HCT116 (cell line): ENCODE data around the gene CCNK. TPM values are rescaled to one million over a fixed set of nuclear protein-coding genes. Genes with fewer than 3 reads are reported as not detected.

Experiments used
- ATAC-seq: fragments of 200-7000 bp; cut with Tn5 transposase; 2 replicates; pipeline ENCODE4 v1.9.1; 2020; ENCODE audit warnings: mild to moderate bottlenecking, moderate library complexity
- BruUV-seq: library from RNA; stranded (reverse); fragments of 400-500 nt; replicated peaks from 2 replicates; lab custom pipeline; 2021; lab: Mats Ljungman, UMichigan
- CTCF ChIA-PET: fragments of 300-600 bp; sonication (Branson Sonifier 250); formaldehyde crosslinking; loops from one replicate; lab custom pipeline; 2021; ENCODE audit warnings: antibody characterized with exemption; lab: Charles Lee
- POLR2A ChIA-PET: fragments of 300-600, 350-600 bp; sonication (Branson Sonifier 250); formaldehyde crosslinking; loops from one replicate; lab custom pipeline; 2021; ENCODE audit warnings: antibody characterized with exemption; lab: Charles Lee
- RAD21 ChIA-PET, 2 experiments: fragments of 300-600 bp; sonication (Branson Sonifier 250); formaldehyde crosslinking; loops; one replicate each; lab custom pipeline; 2023; ENCODE audit warnings: low total read pairs in 2 of 2; ENCODE audit not compliant: uncharacterized antibody in 2 of 2, unreplicated experiment in 2 of 2, low non-redundant PET in 1 of 2; lab: Charles Lee
- DNase-seq: peaks from one replicate; pipeline ENCODE4 v3.0.0-alpha.2; 2010; ENCODE audit warnings: low read depth, low spot score
- H2AFZ ChIP-seq: fragments of 200-600 bp; shearing (Covaris generic), sonication (generic); 2 replicates; pipeline ENCODE4 v1.6.1; 2017; ENCODE audit warnings: low read depth, mixed run types, mixed read lengths, antibody characterized with exemption, low read length; ENCODE audit not compliant: poor library complexity, severe bottlenecking
- H3K27ac ChIP-seq: 2 replicates; pipeline ENCODE4 v1.5.1; 2012; ENCODE audit warnings: low read depth, low read length
- H3K27me3 ChIP-seq: fragments of 200-600 bp; sonication (generic); 2 replicates; pipeline ENCODE4 v1.6.1; 2016; ENCODE audit warnings: mixed run types, low read length, mixed read lengths; ENCODE audit not compliant: insufficient read depth
- H3K36me3 ChIP-seq, 2 experiments: fragments of 200-500 bp in 1 of 2; fragments of 200-600 bp in 1 of 2; sonication (Bioruptor generic) in 1 of 2; sonication (generic) in 1 of 2; 2 replicates each; pipeline versions ENCODE4 v1.5.1 to v1.6.1; 2014 to 2016; ENCODE audit warnings: low read length in 2 of 2, inconsistent platforms in 1 of 2, mixed read lengths in 1 of 2, mixed run types in 1 of 2; ENCODE audit not compliant: insufficient read depth in 2 of 2, control insufficient read depth in 1 of 2
- H3K4me1 ChIP-seq, 2 experiments: fragments of 200-600 bp in 1 of 2; sonication (generic) in 1 of 2; 2 replicates each; pipeline versions ENCODE4 v1.5.1 to v1.6.1; 2012 to 2017; ENCODE audit warnings: low read length in 2 of 2, inconsistent platforms in 1 of 2, mild to moderate bottlenecking in 1 of 2, mixed read lengths in 1 of 2, mixed run types in 1 of 2, moderate library complexity in 1 of 2; ENCODE audit not compliant: insufficient read depth in 2 of 2, control insufficient read depth in 1 of 2
- H3K4me2 ChIP-seq: fragments of 200-600 bp; sonication (generic); 2 replicates; pipeline ENCODE4 v1.6.1; 2017; ENCODE audit warnings: mixed run types, low read length, mixed read lengths
- H3K4me3 ChIP-seq, 2 experiments: fragments of 200-600 bp in 1 of 2; sonication (generic) in 1 of 2; replicated peaks in 1 of 2; 2 replicates each; pipeline ENCODE4 v1.5.1; 2011 to 2016; ENCODE audit warnings: low read length in 2 of 2, control low read depth in 1 of 2, low read depth in 1 of 2, mild to moderate bottlenecking in 1 of 2, mixed read lengths in 1 of 2, mixed run types in 1 of 2
- H3K79me2 ChIP-seq: fragments of 200-600 bp; sonication (generic); 2 replicates; pipeline ENCODE4 v1.6.1; 2017; ENCODE audit warnings: mild to moderate bottlenecking, mixed run types, low read length, moderate library complexity, mixed read lengths; ENCODE audit not compliant: insufficient read depth
- H3K9ac ChIP-seq: fragments of 200-600 bp; sonication (generic); 2 replicates; pipeline ENCODE4 v1.6.1; 2016; ENCODE audit warnings: low read length, mixed read lengths
- H3K9me2 ChIP-seq: fragments of 200-600 bp; sonication (generic), shearing (Covaris generic); 2 replicates; pipeline ENCODE4 v1.6.1; 2017; ENCODE audit warnings: mixed run types, mild to moderate bottlenecking, moderate library complexity; ENCODE audit not compliant: insufficient read depth
- H3K9me3 ChIP-seq, 2 experiments: fragments of 200-500 bp in 1 of 2; fragments of 200-600 bp in 1 of 2; sonication (Bioruptor generic) in 1 of 2; sonication (generic) in 1 of 2; 2 replicates each; pipeline ENCODE4 v1.6.1; 2014 to 2017; ENCODE audit warnings: low read length in 2 of 2, mixed read lengths in 2 of 2, inconsistent platforms in 1 of 2, low read depth in 1 of 2, mild to moderate bottlenecking in 1 of 2, mixed run types in 1 of 2, moderate library complexity in 1 of 2; ENCODE audit not compliant: control insufficient read depth in 1 of 2, insufficient read depth in 1 of 2
- H4K20me1 ChIP-seq: fragments of 200-600 bp; sonication (generic), shearing (Covaris generic); 2 replicates; pipeline ENCODE4 v1.6.1; 2017; ENCODE audit warnings: mixed run types, mild to moderate bottlenecking, moderate library complexity; ENCODE audit not compliant: insufficient read depth
- ATF3 ChIP-seq: IDR thresholded peaks from 2 replicates; pipeline ENCODE4 v1.6.1; 2012
- CTCF ChIP-seq, 3 experiments: fragments of 200-600 bp in 1 of 3; sonication (generic) in 1 of 3; IDR thresholded peaks in 2 of 3; conservative IDR thresholded peaks in 1 of 3; 2 replicates each; pipeline ENCODE4 v1.5.1; 2012 to 2017; ENCODE audit warnings: low read depth in 2 of 3, low read length in 2 of 3, antibody characterized with exemption in 1 of 3, borderline replicate concordance in 1 of 3, control low read depth in 1 of 3, mild to moderate bottlenecking in 1 of 3, mixed read lengths in 1 of 3, mixed run types in 1 of 3, moderate library complexity in 1 of 3; ENCODE audit not compliant: insufficient read depth in 1 of 3
- ELF1 ChIP-seq: IDR thresholded peaks from 2 replicates; pipeline ENCODE4 v1.6.1; 2012; ENCODE audit warnings: low read depth, borderline replicate concordance
- EZH2 ChIP-seq: fragments of 200-600 bp; sonication (generic); IDR thresholded peaks from 2 replicates; pipeline ENCODE4 v1.6.1; 2017; ENCODE audit warnings: antibody characterized with exemption, mixed run types
- EZH2phosphoT487 ChIP-seq: fragments of 200-600 bp; IDR thresholded peaks from 2 replicates; pipeline ENCODE4 v1.6.1; 2018; ENCODE audit warnings: antibody characterized with exemption, borderline replicate concordance
- FOSL1 ChIP-seq: IDR thresholded peaks from 2 replicates; pipeline ENCODE4 v1.6.1; 2012; ENCODE audit warnings: low read depth
- JUND ChIP-seq: IDR thresholded peaks from 2 replicates; pipeline ENCODE4 v1.6.1; 2012
- MAX ChIP-seq: IDR thresholded peaks from 2 replicates; pipeline ENCODE4 v1.6.1; 2012
- RAD21 ChIP-seq: IDR thresholded peaks from 2 replicates; pipeline ENCODE4 v1.6.1; 2012; ENCODE audit warnings: low read depth, mild to moderate bottlenecking
- REST ChIP-seq: IDR thresholded peaks from 2 replicates; pipeline ENCODE4 v1.6.1; 2012; ENCODE audit warnings: low read depth
- SIN3A ChIP-seq: IDR thresholded peaks from 2 replicates; pipeline ENCODE4 v1.6.1; 2012; ENCODE audit warnings: low read depth
- SP1 ChIP-seq: IDR thresholded peaks from 2 replicates; pipeline ENCODE4 v1.6.1; 2012; ENCODE audit warnings: low read depth
- SRF ChIP-seq: IDR thresholded peaks from 2 replicates; pipeline ENCODE4 v1.6.1; 2012; ENCODE audit warnings: low read depth
- TCF7L2 ChIP-seq: IDR thresholded peaks from 2 replicates; pipeline ENCODE4 v1.7.0; 2011; ENCODE audit warnings: borderline replicate concordance, inconsistent platforms; ENCODE audit not compliant: insufficient read depth, insufficient read length; ENCODE audit errors: extremely low read depth
- YY1 ChIP-seq: IDR thresholded peaks from 2 replicates; pipeline ENCODE4 v1.6.1; 2011; ENCODE audit warnings: low read length, low read depth, moderate library complexity, mild to moderate bottlenecking; ENCODE audit not compliant: insufficient replicate concordance; ENCODE audit errors: extremely low read depth
- ZFX ChIP-seq: fragments of 450-650 bp; IDR thresholded peaks from 2 replicates; pipeline ENCODE4 v1.6.1; 2017
- ZNF274 ChIP-seq: fragments of 200-500 bp; sonication (Bioruptor generic); IDR thresholded peaks from 2 replicates; pipeline ENCODE4 v1.6.1; 2014; ENCODE audit warnings: mild to moderate bottlenecking, low read depth, low read length, inconsistent platforms
- intact Hi-C: fragments of 100-400 bp; cut with micrococcal nuclease; formaldehyde crosslinking; loops from 2 replicates; pipeline ENCODE4 v1.10.0; 2022
- total RNA-seq: library from RNA; stranded (reverse); gene quantifications from one replicate; pipeline ENCODE4 v1.2.1, GENCODE V29; 2021; ENCODE audit not compliant: unreplicated experiment

Gene CCNK
- total RNA-seq, 1 experiment from 2014 or later = 68.2 TPM

- H2AFZ ChIP-seq = no peak overlapping the region
- ATAC-seq = no peak
- H3K27ac ChIP-seq = no peak overlapping the region
- TF ChIP-seq SP1 (no peak), REST (no peak), ZNF274 (no peak), ATF3 (no peak), SRF (no peak), EZH2 (no peak), EZH2phosphoT487 (no peak), JUND (no peak), TCF7L2 (no peak), CTCF (IDR thresholded peaks at IDR 0.05 in 2 of 3, conservative IDR thresholded peaks at IDR 0.05 in 1 of 3; ENCODE audit: borderline replicate concordance in 1 of 3, insufficient read depth in 1 of 3, low read depth in 2 of 3, low read length in 2 of 3) (no peak), ELF1 (no peak), RAD21 (no peak), ZFX (no peak), MAX (no peak), SIN3A (no peak), YY1 (no peak), FOSL1 (no peak)
- TF ChIP-seq, all 23 proteins: peak for 0
- intact Hi-C loops = no loop called here
- H3K9me3 ChIP-seq = no peaks in the 10 kb centered on the region
- no peaks in the 10 kb centered on the region for H4K20me1 ChIP-seq
- no peak overlapping the region for H3K9ac ChIP-seq
- H3K4me2 ChIP-seq = no peak overlapping the region
- ChIA-PET POLR2A (no interaction called here), RAD21 (no interaction called here), CTCF (interaction anchor here (1.2 kb wide), 1 partner anchor 21 kb away, joined by 5 read pairs; no protein-coding TSS in a partner anchor)
- peaks cover 4% of the 10 kb centered on the region in 2 experiments; a peak in 3 of 4 replicates for H3K36me3 ChIP-seq
- no TSS peak for BruUV-seq
- H3K4me1 ChIP-seq = no peaks in the 10 kb centered on the region
- H3K79me2 ChIP-seq = no peaks in the 10 kb centered on the region
- no peak overlapping the region for H3K4me3 ChIP-seq
- no peak for DNase-seq
- no peaks in the 10 kb centered on the region for H3K9me2 ChIP-seq
- H3K27me3 ChIP-seq = no peaks in the 10 kb centered on the region
Measured at GRCh38 chr14:99436247-99437180, 44.7 kb upstream of the CCNK start.
